VCaP (cell line): Measurements from ENCODE around the gene KCNA3.
A peak's percentile ranks its signal among the peaks of the same experiment; 100 is the strongest.

ENCODE experiments used
- H3K27ac ChIP-seq: fragments of 450-650 bp; 2 replicates; pipeline ENCODE4 v1.5.1; 2017
- CTCF ChIP-seq: fragments of 450-650 bp; conservative IDR thresholded peaks from 2 replicates; pipeline ENCODE4 v1.5.1; 2017; ENCODE audit warnings: mild to moderate bottlenecking, moderate library complexity

The KCNA3 gene

DNA sequence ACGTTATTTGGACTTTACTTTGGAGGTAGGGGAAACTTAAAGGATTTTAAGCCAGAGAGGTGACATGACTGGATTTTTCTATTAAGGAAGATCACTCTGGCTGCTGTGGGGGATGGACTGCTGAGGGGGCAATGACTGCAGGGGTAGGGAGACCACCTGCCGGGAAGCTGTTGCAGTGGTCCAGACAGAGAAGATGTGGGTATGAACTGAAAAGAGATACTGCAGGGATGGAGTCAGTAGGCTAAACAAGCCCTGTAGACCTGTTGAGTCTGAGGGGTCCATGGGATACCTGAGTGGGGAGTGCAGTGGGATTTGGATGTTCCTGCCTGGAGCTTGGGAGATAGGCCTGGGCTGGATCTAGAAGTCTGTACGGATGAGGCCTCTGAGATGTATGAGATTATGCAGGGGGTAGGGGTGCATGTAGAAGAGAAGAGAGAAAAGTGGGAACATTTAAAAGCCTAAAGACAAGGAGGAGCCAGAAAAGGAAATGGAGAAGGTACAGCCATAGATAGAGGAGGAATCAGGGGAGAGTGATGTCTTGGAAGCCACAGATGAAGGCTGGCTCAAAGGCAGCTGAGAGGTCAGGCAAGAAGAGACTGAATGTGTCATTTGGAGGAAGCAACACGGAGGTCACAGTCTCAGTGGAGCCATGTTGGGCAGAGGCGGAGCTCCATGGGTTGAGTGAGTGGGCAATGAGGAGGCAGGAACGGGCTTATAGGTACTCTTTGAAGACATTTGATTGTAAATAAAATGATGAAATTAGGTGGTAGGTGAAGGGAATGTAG lies 42.7 kb downstream of the KCNA3 start:
- H3K27ac ChIP-seq, result no peak overlapping the region
- no peak for TF ChIP-seq CTCF

GRCh38 chr1:110630839-110631663 lies 43.7 kb downstream of the KCNA3 start:
- H3K27ac ChIP-seq, result no peak overlapping the region
- peak; percentile 91 for TF ChIP-seq CTCF

DNA sequence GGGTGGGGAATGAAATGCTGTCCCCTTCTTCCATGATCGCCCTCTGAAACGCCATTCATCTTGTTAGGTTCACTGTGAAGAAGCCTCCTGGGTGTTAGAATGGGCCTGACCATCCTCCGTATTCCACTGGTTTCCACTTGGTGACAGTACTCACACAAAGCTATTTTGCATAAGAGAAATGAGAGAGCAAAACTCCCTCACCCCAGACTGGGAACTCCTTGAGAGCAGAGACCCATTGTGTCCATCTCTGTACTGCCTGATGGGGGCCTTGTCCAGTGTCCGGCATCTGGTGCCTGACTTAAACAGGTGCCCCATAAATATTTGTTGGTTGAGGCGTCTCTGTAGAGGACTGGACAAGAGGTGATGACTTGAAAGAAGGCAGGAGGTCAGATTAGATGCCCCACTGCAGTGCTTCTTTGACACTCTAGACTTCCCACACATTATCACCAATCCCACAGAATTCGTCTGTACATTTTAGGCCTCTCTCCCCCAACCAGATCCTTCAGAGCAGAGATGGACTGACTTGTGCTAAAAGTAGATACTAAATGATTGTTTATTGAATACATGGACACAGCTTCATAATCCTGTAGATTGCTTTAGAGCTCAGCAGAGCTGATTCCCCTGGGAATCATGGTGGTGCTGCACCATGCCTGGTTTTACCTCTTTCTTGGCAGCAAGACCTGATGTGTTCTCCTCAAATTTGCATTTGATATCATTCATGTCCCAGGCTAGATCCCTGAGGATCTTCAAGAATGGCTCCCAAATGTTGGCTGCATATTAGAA lies 46.2 kb downstream of the KCNA3 start:
- TF ChIP-seq CTCF, result no peak
- no peak overlapping the region for H3K27ac ChIP-seq

GRCh38 chr1:110627764-110628163 lies 47.0 kb downstream of the KCNA3 start:
- TF ChIP-seq CTCF, result no peak

DNA sequence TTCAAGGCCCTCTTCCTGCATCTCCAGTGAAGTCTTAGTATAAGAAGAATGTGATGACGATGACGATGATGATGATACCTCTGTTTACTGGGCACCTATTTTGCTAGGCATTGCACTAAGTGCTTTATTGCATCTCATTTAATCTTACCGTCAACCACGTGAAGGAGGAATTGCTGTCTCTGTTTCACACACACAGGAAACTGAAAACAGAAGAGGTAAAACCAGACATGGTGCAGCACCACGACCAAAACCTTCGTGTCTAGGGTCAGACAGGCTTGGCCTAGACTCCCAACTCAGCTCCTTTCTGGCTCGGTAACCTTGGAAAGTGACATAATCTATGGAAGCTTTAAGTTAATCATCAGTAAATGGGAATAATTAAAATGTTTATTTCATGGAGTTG lies 47.9 kb downstream of the KCNA3 start:
- no peak overlapping the region for H3K27ac ChIP-seq
- no peak for TF ChIP-seq CTCF

More at GRCh38 chr1:110627764-110628163, 47.0 kb downstream of the KCNA3 start:
- H3K27ac ChIP-seq, result no peak overlapping the region
